KMS-11 (cell line): Measurements from ENCODE around the gene RAI1.

Experiments
- H2AFZ ChIP-seq: fragments of 200-600 bp; sonication (generic); 2 replicates; pipeline ENCODE4 v1.6.1; 2016; ENCODE audit warnings: antibody characterized with exemption, mixed run types, low read depth
- H3K27ac ChIP-seq: fragments of 200-600 bp; sonication (generic); 2 replicates; pipeline ENCODE4 v1.6.1; 2016; ENCODE audit warnings: mild to moderate bottlenecking, mixed run types
- H3K27me3 ChIP-seq: fragments of 200-600 bp; sonication (generic); 2 replicates; pipeline ENCODE4 v1.6.1; 2017; ENCODE audit warnings: mild to moderate bottlenecking, low read depth, mixed run types, moderate library complexity; ENCODE audit not compliant: insufficient read depth
- H3K36me3 ChIP-seq: fragments of 200-600 bp; sonication (generic); 2 replicates; pipeline ENCODE4 v1.6.1; 2017; ENCODE audit warnings: mild to moderate bottlenecking, mixed run types; ENCODE audit not compliant: insufficient read depth
- H3K4me1 ChIP-seq: fragments of 200-600 bp; sonication (generic); 2 replicates; pipeline ENCODE4 v1.6.1; 2016; ENCODE audit warnings: mild to moderate bottlenecking, low read depth, mixed run types; ENCODE audit not compliant: poor library complexity, severe bottlenecking
- H3K4me2 ChIP-seq: fragments of 200-600 bp; sonication (generic); 2 replicates; pipeline ENCODE4 v1.7.0; 2016; ENCODE audit warnings: mild to moderate bottlenecking, mixed run types
- H3K4me3 ChIP-seq: fragments of 200-600 bp; sonication (generic); IDR thresholded peaks from 2 replicates; pipeline ENCODE4 v1.6.1; 2017; ENCODE audit warnings: low read depth, low read length, mixed read lengths; ENCODE audit not compliant: insufficient read depth
- H3K79me2 ChIP-seq: fragments of 200-600 bp; sonication (generic); 2 replicates; pipeline ENCODE4 v1.6.1; 2016; ENCODE audit warnings: low read depth, mixed run types; ENCODE audit not compliant: insufficient read depth
- H3K9ac ChIP-seq: fragments of 200-600 bp; sonication (generic); 2 replicates; pipeline ENCODE4 v1.6.1; 2016; ENCODE audit warnings: mild to moderate bottlenecking, mixed run types
- H4K20me1 ChIP-seq: fragments of 200-600 bp; sonication (generic); 2 replicates; pipeline ENCODE4 v1.6.1; 2016; ENCODE audit warnings: mild to moderate bottlenecking, mixed run types; ENCODE audit not compliant: insufficient read depth
- TF ChIP-seq, protein P1 (sequence below): fragments of 200-600 bp; sonication (generic); conservative IDR thresholded peaks from 2 replicates; pipeline ENCODE4 v1.6.1; 2017; ENCODE audit warnings: low read depth, mild to moderate bottlenecking, antibody characterized with exemption, low read length, moderate library complexity, mixed read lengths

The RAI1 gene

DNA sequence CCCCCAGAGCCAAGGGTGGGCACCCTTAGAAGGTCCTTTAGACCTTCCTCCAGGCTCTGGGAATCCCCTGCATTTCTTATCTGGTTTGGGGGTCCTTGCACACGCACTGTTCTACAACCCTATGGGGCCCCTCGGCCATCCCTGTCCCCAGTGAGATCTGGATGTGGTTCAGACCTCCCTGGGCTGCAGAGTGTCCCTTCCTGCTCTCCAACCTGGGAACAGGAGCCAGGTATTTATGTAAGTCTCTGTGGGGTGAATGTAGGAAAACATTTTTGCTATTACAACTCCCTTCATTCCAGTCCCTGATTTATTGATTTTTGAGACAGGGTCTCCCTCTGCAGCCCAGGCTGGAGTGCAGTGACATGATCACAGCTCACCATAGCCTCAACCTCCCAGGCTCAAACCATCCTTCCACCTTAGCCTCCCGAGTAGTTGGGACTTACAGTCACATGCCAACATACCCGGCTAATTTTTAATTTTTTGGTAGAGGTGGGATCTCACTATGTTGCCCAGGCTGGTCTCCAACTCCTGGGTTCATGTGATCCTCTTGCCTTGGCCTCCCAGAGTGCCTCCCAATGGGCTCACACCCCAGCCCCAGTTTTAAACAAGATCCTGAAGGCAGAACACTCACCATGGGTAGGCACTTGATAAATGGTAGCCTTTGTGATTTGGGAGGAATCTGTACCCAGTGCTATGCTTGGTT lies 61.6 kb downstream of the RAI1 start:
- Histone ChIP-seq H3K4me1 (no peaks in the 10 kb centered on the region), H3K27me3 (no peaks in the 10 kb centered on the region), H3K4me3 (no peak overlapping the region), H3K27ac (no peak overlapping the region), H3K9ac (no peak overlapping the region), H3K4me2 (no peak overlapping the region), H4K20me1 (no peaks in the 10 kb centered on the region), H3K36me3 (no peaks in the 10 kb centered on the region), H2AFZ (no peak overlapping the region), H3K79me2 (no peaks in the 10 kb centered on the region)
- TF ChIP-seq, protein P1, sequence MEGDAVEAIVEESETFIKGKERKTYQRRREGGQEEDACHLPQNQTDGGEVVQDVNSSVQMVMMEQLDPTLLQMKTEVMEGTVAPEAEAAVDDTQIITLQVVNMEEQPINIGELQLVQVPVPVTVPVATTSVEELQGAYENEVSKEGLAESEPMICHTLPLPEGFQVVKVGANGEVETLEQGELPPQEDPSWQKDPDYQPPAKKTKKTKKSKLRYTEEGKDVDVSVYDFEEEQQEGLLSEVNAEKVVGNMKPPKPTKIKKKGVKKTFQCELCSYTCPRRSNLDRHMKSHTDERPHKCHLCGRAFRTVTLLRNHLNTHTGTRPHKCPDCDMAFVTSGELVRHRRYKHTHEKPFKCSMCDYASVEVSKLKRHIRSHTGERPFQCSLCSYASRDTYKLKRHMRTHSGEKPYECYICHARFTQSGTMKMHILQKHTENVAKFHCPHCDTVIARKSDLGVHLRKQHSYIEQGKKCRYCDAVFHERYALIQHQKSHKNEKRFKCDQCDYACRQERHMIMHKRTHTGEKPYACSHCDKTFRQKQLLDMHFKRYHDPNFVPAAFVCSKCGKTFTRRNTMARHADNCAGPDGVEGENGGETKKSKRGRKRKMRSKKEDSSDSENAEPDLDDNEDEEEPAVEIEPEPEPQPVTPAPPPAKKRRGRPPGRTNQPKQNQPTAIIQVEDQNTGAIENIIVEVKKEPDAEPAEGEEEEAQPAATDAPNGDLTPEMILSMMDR, result no peak

DNA sequence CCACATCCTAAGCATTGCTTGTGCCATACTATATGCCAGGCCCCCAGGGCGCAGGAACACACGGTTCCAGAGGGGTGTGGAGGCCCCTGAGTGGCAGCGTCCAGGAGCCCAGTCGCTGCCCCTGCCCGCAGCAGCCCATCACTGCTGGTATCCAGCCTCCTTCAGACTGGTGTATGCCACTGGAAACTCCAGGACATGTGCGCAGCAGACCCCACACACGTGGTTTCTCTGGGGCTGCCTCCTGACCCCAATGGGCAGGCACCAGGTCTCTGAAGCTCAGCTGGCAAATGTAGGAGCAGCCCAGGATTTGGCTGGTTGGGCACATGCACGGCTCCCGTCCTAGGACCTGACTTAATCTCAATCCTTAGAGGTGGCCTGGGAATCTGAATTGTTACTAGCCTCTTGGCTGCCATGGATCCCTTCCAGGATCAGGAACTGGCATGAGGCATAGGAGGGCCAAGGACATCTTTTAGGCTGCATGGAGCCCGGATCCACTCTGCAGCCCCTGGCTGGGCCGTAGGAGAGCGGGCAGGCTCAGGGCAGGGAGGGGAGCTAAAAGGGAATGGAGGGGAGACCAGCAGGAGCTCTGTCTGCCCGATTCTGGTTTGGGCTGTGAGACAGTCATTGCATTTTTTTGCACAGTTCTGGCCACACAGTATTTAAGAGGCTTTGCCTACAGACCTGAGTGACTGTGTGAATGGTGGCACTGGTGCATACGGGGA lies 62.3 kb downstream of the RAI1 start:
- Histone ChIP-seq H3K27me3 (no peaks in the 10 kb centered on the region), H2AFZ (no peak overlapping the region), H3K4me2 (no peak overlapping the region), H4K20me1 (no peaks in the 10 kb centered on the region), H3K9ac (no peak overlapping the region), H3K79me2 (no peaks in the 10 kb centered on the region), H3K4me1 (no peaks in the 10 kb centered on the region), H3K36me3 (no peaks in the 10 kb centered on the region), H3K27ac (no peak overlapping the region), H3K4me3 (no peak overlapping the region)
- TF ChIP-seq, protein P1, result no peak

DNA sequence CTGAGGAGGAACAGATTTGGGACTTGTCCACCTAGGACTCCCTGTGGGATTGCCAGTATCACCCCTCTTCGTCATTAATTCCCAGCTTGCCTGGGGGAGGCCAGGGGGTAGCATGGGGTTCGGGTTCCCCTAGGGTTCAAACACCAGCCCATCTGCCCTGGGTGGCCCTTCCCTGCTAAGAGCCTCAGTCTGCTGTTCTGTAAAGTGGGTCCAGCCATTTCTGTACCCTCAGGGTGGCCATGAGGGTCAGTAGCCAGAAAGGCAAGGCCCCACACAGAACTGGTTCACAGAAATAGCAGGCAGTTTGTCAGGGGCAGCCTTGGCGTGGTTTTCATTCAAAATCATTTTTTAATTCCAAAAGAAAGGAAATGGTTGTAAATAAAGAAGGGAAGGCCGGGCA lies 62.9 kb downstream of the RAI1 start:
- no peak overlapping the region for H3K9ac ChIP-seq
- no peaks in the 10 kb centered on the region for H3K27me3 ChIP-seq
- H2AFZ ChIP-seq, result no peak overlapping the region
- no peaks in the 10 kb centered on the region for H3K79me2 ChIP-seq
- H3K4me2 ChIP-seq, result no peak overlapping the region
- H3K4me3 ChIP-seq, result no peak overlapping the region
- H3K4me1 ChIP-seq, result no peaks in the 10 kb centered on the region
- no peaks in the 10 kb centered on the region for H4K20me1 ChIP-seq
- H3K27ac ChIP-seq, result no peak overlapping the region
- TF ChIP-seq, protein P1, result no peak
- no peaks in the 10 kb centered on the region for H3K36me3 ChIP-seq

DNA sequence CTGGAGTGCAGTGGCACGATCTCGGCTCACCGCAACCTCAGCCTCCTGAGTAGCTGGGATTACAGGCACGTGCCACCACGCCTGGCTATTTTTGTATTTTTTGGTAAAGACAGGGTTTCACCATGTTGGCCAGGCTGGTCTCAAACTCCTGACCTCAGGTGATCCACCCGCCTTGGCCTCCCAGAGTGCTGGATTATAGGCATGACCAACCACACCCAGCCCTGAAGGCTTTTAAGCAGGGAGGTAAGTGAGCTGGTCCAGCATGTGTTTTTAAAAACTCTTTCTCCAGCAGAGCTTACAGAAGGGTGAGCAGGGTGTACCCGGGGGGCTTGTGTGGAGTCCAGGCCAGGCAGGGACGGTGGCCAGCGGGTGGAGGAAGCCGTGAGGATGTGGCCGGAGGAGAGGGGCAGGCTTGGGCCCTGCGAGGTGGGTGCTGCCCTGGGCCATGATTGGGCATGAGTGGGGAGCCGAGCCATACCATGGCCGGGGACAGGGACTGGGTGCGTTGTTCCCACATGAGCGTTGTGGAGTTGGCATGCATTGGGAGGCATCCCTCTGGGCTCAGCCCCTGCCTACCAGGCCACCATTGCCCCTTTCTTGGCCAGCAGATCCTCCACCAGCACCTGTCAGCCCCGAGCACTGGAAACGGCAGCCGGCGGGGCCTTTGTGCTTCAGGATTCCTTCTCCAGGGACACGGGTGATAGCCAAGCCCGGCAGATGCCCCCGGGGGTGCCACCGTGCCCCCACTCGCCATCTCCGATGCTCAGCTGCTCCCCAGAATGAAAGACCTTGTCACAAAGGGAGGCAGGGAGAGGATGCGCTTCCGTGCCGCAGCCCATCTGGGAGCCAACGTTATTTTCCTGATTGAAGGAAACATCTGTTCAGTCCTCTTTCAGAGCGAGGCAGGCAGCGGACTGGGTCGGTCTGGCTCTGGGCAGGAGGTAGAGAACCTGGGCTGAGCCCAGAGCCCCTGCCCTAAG lies 64.5 kb downstream of the RAI1 start:
- TF ChIP-seq, protein P1, result no peak
- H3K36me3 ChIP-seq, result no peaks in the 10 kb centered on the region
- H3K4me3 ChIP-seq, result no peak overlapping the region
- H4K20me1 ChIP-seq, result no peaks in the 10 kb centered on the region
- no peak overlapping the region for H2AFZ ChIP-seq
- H3K9ac ChIP-seq, result no peak overlapping the region
- H3K4me1 ChIP-seq, result no peaks in the 10 kb centered on the region
- H3K27ac ChIP-seq, result no peak overlapping the region
- no peaks in the 10 kb centered on the region for H3K79me2 ChIP-seq
- no peaks in the 10 kb centered on the region for H3K27me3 ChIP-seq
- no peak overlapping the region for H3K4me2 ChIP-seq
